Measurements from ENCODE around the gene HMX1.

The HMX1 gene

DNA sequence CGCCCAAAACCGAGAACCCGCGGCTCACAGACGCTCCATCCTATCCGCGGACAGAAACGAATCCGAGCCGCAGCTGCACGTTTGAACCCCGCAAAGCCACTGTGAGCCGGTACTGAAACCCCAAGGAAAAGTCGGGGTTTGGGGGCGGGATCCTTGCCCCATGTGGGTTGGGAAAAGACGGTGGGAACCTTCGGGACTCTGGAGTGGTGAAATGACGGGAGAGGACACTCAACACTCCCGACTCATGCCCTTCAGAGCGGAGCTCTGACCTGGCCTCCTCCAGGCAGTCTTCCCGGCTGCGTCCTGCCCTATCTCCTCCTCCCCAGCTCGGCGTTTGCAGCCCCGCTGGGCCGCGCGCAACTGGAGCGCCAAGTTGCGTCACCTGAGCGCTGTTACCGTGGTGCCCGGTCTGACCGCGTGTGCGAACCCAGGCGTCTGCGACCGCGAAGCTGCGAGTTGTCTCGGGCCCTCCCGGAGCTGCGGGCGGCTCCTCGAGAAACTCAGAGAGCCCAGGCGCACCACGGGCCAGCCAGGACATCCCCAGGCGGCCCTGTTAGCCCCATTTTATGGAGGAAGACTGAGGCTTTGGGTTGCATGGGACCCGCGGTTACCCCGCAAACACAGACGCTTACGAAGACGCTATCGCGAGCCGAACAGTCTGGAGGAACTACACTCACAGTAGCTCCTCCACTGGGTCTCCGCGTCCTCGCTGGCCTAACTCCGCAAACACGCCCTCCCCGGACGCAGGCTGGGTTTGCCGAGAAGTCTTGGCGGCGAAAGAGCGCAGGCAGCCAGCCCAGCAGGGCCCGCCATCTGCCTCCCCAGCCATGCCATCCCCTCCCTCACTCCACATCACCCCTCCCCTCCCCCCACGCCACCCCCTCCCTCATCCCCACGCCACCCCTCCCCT is 20.3 kb upstream of the HMX1 start:
- DNase-seq = no peak

DNA sequence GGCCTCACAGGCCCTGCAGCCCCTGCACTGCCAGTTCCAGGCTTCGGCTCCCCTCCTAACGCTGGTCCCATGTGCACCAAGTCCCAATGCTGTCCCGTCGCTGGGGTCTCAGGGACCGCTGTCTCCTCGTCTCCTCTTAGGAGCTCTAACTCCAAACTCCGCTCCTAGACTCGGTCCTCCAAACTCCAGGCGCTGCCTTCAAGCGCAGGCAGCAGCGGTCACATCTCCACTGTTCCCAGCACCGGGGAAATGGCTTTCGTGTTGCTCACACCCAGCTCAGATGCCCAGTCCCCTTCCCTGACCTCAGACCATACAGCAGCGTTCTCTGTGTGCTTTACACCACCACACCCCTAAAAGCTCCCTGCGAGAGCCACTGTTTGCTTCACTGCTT is 19.6 kb upstream of the HMX1 start:
- DNase-seq = no peak

DNA sequence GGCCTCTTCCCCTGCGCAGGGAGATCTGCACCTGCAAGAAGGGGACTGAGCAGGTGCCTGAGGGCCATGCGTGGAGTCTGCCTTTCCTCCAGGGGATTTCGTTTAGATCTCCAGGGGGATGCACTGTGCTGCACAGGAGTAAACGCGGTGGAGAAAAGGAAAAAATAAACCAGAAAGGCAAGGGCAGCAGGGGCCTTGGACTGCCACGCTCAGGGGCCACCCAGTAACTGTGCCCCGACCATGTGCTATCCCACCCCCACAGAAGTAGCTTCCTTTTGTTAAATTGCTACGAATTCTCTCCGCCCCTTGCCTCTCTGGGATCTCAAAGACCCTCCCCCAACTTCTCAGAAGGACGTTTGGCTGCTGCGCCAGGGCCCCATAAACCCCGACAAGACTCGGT is 17.2 kb upstream of the HMX1 start:
- no peak for DNase-seq

DNA sequence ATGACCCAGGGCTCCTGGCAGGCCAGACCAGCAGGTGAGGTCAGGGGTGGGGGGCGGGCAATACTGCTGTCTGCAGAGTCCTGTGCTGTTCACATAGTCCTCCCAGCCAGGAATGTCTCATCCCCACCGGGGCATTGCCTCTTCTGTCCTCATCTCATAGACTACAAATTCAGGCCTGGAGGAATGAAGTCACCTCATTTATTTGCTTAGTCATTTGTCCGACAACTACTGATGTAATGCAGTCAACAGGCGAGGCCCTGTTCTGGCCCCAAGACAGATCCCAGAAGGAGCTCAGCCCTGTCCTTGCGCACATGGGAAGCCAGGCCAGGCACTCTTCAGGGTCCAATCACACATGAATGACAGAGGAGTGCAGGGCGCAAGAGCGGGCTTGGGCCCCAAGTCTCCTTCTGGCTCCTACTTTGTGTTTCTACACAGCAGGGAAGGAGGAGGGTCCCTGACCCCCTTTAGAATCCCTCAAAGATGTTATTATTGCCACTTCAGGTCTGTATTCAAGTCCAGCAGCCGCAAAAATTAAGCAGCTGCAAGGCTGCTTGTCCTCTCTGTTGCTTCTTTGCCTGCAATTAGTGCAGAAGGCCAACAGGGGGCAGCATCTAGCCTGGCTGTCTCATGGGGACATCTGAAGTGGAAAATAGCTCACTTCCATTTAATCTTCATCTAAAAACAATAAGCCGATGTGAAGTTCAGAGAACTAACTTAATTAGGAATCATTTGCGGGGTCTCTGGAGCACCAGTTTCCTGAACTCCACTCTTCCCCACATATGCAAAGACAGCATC is 15.2 kb upstream of the HMX1 start:
- DNase-seq = no peak

DNA sequence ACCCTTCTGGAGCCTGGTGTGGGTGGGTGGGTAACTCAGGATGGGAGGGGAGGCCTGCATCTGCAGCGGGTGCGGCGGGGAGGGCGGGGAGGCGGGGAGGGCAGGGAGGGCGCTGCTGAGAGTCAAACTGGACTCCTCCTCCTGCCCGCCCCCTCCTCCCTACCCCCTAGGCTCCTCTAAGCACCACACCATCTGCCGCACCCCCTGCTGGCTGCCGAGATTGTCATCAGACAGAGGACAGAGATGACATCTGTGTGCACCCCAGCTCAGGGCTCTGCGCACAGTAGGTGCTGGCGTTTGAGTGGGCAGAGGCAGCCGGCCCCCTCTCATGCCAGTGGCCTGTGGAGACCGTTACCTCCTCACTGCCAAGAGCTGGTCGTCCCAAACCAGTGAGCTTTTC is 10.6 kb upstream of the HMX1 start:
- no peak for DNase-seq

DNA sequence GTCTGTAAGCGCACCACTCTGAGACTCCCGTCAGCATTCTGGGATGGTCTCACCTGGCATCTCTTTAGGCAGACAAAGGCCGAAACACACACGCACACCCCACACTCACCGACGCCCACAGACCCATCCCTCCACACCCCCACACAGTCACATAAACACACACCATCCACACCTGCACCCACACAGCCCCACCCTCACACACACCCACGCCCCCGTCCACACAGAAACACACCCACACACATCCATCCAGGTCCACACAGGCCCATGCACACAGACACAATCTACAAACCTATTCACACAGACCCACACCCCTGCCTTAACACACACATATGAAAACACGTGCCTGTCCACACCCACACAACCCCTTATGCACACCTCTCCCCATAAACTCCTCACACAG is 9.2 kb upstream of the HMX1 start:
- no peak for DNase-seq

DNA sequence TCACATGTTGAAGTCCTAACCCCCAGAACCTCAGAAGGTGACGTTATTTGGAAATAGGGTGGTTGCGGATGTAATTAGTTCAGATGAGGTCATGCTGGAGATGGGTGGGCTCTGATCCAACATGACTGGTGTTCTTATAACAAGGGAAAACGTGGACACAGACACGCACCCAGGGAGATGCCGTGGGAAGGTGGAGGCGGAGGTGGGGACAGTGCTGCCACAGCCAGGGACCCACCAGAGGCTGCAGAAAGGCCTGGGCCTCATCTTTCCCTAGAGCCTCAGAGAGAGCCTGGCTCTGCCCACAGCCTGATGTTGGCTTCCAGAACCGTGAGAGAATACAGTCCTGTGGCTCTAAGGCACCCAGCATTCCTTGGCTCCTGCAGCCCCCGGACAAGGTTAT is 7.9 kb upstream of the HMX1 start:
- no peak for DNase-seq

DNA sequence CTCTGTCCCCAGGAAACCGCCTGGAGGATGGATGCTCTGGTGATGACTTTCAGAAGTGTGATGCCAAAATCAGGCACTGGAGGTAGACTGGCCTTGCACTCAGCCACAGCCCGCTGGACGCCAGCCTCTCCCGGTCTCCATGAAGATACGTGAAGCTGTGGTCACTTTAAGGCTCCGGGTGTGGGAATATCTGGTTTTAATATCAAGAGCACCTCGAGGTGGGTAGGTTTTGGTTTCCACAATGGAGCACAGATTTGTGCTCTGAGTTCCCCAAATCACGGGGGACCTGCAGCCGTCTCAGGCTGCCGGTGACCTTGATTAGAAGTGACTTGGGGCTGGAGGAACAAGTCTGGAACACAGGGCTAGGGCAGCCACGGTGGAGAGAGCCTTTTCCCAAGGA is 6.8 kb upstream of the HMX1 start:
- DNase-seq = no peak

DNA sequence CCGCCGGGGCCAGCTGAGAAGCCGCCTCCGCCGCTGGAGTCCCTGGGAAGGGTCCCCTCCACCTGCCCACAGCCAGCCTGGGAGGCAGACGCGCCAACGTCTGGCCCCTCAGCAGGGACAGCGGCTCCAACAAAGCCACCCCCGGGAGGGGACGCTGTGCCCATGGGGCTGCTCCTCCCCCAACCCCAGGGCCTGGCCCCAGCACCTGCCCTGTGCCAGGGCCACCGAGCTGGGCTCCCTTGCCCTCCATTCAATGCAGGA is 6.1 kb upstream of the HMX1 start:
- no peak for DNase-seq

DNA sequence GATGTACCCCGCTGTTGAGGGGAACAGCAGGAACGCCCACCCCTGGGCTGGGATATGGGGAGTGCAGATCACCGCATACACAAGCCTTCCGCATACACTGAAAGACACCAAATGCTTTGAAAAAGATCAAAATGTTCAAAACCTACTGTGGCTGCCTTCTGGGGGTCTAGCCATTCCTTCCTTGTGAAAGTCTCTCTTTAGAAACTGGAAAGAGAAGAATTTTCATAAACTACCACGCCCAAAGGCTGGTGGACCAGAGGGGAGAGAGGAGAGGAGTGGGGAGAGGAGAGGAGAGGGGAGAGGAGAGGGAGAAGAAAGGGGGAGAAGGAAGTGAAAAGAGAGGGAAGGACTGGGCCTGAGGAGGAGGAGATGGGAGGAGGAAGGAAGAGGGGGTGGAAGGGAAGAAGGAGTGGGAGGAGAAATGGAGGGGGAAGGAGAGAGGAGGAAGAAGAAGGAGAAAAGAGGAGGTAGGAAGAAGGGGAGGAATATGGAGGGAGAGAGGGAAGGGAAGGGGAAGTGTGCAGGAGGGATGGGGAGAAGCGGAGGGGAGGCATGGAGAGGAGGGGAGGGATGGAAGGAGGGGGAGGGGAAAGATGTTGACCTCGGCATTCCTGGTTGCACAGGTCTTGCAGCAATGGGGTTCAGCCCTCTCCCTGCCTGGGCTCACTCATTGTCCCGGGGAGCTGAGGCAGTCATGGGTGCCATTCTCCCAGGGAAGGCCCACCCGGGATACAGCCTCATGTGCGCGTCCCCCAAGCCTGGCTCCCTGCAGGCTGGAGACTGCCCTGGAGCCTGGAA is 5.5 kb upstream of the HMX1 start:
- DNase-seq = no peak

DNA sequence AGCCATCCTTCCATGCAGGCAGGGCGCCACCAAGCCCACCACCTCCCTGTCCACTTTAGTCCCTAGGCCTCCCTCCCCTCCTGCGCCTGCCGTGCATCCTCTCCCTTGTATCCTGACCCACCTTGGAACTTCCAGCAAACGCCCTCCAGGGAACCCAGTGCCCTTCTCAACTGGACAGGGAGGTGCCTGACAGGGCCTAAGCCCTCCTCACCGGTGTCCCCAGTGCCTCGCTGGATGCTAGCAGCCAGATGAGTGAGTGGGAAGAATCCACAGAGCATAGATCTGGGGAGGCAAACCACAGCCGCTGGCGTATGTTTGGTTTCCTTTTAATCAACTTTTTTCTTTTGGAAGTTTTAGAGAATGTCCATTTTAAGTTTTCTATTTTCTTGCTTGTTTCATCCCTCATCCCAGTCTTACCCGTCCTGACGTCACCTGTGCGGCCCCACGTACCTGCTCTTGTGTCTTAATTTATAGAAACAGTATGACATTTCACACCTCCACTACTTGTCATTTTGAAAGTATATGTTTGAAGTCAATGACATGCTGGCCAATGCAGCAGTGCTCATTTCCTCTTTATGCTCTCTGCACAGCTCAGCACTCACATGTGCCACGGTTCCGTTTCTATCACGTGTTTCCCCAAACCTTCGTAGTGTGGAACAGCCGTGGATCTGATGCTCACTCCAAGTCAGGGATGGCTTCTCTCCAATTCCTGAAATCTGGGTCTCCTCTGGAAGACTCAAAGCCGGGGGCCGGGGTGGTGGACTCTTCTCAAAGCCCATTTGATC is 3.4 kb upstream of the HMX1 start:
- DNase-seq = no peak

DNA sequence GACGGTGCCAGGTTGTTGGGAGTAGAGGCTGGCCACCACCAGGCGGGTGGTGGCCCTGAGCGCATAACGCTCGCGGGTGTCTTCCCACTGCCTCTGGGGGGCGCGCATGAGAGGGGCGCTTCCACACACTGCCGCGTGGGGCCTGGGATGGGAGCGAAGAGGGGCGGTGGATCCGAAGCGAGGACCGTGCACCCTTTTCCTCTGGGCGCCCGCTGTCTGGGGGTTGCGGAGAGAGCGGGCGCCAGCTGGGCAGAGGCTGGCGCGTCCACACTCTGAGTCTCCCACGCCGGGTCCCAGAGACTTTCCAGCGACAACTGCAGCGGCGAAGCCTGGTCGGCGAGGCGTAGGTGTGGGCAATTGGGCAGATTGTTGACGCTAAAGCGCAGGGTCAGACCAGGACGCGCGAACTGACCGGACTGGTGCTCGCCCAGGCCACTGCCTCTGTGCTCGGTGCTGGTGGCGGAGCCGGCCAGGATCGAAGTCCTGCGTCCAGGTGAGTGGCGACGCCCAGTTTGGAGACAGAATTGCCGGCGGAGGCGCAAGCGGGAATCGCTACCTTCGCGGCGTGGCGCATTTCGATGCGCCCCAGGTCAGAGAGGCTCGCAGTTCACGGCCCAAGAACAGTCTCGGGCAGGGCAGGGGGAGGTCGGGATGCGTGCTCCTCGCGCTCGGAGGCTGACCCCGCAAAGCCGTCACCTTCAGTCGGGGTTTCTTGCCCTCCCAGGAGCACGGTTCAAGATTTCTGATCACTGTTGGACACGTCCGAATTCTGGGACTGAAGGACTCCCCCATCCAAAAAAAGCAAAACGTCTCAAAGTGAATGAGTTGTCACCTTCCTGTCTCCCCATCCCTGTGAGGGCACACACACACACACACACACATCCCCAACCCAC is 2.6 kb upstream of the HMX1 start:
- DNase-seq = no peak

DNA sequence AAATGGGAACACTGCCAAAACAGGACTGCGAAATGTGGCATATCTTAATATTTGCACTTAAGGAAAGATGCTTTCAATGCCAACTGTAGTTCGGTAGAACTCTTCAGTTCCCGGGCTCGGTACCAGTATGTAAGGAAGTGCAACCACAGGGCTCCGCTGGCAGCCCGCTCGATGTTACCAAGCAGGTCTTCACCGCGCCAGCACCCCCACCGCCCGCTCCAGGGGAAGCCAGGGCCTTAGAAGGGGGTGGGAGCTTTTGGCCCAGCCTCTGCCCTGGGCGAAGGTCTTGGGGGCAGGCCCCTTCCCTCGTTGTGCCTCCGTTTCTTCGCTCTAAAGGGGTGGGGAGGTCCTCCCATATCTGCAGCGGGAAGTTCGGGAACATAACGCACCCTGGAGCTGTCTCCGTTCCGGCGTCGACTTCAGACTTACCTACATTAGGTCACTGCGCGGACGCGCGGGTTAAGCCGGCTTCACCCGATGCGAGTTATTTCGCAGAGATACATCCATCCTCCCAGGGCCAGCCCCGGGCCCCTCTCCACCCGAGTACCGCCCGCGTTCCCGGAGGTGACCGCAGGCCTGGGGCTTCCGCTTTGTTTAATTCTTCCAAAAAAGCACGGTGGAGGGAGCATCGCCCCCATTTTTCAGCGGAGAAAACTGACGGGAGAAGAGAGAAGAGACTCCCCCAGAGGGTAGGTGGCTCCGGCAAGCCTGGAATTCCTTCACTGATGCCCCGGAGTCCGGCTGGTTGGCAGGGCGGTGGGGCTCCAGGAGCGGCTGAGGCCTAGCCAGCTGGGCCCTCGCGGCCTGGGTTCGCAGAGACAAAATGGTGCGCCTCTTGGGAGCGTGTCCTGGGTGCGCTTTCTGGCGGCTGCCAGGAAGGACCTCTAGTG is 1.0 kb upstream of the HMX1 start:
- DNase-seq = no peak

DNA sequence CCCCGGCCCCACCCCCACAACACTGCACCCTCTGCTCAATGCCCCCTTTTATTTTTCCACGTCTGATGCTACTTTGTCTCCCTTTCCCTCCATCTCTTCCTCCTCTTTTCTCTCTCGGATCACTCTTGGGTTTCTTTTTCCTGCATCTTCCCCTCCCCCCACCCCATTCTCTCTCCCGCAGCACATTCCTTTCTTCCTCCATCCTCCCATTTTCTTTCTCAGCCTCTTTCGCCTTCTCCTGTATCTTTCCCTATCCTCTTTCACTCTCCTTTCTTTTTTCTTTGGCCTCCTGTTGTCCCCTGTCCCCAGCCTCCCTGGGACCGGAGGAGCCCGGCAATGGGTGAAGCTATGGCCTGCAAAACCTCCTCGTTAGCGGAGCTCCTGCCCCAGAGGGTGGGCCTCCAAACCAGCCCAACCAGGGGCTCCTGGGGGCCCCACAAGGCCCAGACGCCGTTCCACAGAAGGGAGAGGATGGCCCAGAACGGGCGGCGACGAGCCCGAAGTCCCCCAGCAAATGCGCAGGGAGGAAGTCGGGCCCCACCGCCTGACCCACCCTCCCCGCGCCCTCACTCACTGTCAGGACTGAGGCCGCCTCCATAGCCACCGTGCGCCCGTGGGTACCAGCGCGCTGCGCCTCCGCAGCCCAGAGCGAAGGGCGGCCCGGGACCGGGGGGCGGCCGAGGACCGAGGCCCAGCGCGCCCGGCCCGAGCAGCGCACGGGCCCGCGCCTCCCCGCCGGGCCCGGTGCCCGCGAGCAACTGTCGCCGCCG is 807 bp downstream of the HMX1 start:
- DNase-seq = no peak

DNA sequence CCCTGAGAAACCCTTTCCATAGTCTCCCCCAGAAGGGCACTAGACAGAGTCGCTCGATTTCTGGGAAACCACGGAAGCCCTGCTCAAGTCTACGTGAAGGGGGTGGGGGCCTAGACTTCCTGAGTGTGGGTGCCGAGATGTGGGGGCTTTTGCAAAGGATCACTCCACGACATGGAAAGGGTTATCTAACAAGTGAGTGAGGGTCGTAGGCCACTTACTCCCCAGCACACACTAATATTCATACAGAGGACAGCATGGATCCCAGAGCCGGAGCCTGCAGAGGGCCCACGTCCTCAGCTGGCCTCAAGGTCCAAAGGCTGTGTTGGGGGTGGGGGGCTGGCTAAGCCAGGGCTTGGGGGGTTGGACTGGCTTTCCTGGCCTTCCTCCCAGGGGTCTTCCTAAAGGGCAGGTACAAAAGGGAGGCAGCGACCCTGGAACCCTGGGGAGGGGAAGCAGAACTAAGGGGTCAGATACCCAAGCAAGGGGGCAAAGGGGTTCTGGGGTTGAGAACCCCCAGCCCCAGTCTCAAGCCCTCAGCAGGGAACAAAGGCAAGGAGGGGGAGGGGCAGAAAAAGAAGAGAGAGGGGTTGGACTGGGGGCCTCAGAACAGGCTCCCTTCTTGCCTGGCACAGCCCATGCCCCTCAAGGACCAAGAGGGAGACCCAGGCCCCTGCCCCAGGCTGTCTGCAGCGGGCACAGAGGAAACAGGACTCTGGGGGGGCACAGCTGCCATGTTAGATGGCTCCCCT is 1.6 kb downstream of the HMX1 start:
- no peak for DNase-seq

DNA sequence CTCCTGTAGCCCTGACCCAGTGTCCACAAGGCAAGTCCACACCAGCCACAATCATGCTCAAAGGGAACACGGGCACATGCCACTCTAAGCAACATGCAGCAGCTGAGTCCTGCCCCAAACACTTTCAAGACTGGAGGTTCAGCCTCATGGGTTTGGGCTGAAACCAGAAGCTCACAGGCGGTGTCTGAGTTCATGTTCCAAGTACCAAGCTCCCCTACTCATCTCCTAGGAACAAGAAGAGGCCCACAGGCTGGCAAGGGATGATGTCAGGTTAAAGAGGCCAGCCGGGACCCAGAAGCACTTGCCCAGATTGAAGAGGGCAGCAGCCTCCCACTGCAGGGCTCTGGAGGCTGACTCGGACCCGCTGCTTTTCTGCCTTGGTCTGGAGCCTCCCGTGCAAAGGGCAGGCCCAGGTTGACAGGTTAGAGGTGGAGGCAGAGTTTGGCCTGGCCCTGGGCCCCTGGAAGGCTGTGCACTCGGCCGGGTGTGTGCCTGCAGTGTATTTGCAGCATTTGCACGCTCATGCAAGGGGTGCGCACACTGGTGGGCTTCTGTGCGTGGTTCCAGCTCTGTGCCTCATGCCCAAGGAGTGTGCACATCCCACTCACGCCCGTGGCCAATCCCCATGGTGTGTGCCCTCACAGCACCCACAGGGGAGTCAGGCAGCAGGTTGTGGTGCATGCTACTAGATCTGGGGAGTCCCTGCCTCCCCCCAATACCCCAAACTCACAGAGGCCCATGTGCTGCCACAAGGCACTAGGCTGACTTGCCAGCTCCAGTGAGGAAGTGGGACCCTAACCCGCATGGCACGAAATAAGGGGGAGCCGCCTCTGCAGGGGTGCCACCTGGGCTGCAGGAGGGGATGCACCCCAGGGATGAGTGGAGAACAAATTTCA is 2.4 kb downstream of the HMX1 start:
- DNase-seq = no peak

DNA sequence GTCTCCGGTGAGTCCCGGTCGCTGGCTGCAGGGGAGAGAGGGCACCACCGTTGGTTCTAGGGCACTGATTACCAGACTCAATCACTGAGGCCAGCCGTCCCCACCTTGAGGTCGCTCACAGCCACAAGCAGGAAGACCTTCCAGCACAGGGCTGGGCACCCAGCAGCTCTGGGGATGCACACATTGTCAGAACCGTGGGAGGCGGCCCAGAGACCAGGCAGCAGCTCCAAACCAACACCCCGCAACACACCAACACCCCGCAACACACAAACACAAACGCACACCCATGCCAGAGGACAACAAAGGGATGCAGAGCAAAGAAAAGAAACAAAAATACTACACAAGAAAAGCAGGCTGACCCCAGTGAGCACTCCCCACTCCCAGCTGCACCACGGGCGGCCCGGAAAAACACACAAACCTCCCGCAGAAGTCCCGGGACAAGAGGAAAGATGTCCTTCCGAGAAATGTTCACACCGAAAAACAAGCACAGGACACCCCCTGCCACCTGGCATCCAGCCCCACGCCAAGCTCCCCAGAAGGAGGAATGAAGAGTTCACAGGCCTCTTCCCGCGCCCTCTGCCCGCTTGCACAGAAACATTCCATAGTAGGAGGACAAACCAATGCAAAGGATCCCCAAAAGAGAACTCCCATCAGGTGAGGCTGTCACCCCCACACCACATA is 3.2 kb downstream of the HMX1 start:
- no peak for DNase-seq
